Activated CD8-positive, alpha-beta memory T cell treated with anti-CD3 and anti-CD28 coated beads, Interleukin-2, amount 50 U/mL, for 1 hour (primary cell): ENCODE data around the gene ETV3.

Experiments used
- DNase-seq: peaks from one replicate; pipeline ENCODE4 v3.0.0-alpha.2; 2020; ENCODE audit errors: extremely low read depth

The ETV3 gene

DNA sequence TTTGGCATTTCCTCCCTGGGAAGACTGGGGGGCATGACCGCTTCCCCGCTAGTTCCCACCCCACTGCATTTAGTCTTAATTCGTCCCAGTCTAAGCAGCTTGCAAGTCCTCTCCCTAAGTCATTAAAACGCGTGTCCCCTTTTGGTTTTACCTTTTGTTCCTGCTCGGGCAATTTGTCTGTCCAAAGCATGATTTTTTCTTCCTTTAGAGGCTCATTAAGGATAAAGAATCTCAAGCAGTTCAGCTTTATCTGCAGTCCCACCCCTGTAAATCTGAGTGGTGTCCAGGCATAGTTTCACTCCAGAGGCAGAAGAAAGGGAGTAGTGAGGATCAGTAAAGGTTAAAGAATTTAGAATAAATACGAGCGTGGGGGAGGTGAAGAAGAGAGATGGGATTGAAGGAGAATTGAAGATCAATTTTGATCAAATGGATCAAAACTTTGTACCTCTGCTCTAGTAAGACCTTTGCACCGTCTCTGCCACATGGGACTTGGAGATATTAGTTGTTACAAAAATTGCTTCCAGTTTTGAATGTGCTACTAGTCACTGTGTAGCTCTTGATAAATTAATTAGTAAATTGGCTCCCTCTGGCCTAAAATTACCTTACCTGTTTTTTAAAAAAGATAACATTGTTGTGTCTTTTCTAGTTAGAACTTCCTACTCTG lies 989 bp upstream of the ETV3 start:
- DNase-seq: peak; percentile 33

DNA sequence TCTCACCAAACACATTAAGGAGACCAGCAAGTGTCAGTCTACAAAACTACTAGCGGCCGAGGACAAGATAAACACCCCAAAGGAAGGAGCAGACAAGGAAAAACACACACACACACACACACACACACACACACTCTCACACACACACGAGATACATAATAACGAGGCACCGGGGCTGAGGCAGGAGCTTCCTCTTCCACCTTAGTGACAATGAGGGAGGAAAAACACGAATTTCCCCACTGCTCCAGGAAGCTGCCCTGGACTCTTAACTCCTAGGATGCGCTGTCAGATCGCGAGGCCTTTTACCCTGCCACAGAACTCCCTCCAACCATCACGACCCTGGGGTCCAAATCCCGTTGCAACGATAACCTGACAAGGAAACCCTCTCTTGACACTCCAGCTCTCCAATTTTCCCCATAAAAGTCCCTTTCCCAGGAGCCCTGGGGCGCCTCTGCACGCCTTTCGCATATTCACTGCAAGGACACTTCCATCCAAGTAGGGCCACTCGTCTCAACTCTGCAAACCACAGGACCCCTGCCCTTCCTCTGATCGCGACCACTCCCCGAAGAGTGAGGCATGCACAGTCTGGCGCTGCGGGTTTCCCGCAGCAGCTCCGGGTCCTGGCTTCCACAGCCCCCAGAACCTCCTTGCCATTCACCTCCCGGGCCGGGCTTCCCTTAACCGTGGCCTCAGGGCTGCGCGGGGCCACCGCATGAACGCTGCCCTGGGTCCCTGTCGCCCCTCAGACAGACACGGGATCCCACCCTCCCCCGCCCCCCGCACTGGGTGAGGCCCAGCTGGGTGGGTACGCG lies 581 bp downstream of the ETV3 start:
- no peak for DNase-seq

- DNase-seq: no peak
Observed at GRCh38 chr1:157137046-157137407, 1.2 kb downstream of the ETV3 start.

DNA sequence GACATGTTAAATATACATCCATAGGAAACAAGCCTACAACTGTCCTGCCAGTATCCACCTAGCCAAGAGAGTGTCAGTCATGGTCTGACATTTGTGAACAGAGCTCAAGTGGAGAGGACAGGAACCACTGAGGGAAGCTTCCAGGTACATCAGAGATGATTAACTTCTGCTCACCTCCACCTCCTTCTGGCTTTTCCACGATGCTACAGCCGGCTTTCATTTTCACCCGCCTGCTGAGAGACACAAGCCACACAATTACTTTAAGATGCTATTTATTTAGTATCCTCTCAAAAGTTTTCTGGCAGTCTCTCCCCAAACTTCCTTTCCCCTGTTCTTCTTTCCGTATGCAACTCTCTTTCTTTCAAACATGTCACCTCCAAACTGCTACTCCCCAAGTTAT lies 2.1 kb downstream of the ETV3 start:
- DNase-seq: no peak

GRCh38 chr1:157135646-157136045 lies 2.5 kb downstream of the ETV3 start:
- DNase-seq: no peak

DNA sequence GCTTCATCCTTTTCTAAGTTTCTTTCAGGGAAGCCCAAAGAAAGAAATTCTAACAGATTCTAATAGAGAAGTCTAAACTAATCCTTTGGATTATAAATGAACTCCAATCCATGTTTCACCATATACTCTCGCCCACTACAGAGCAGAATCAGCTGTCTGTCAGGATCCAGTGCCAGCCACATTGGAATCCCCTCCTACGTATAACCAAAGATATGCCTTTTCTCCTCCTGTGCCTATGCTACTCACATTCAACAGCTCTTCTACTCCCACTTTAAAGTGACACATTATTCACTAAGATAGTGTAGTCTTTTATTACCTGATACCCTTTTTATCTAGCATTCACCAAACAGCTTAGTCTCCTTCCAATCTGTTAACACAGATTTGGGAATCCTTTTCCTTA lies 3.1 kb downstream of the ETV3 start:
- DNase-seq: no peak

- DNase-seq: no peak
Observed at GRCh38 chr1:157134442-157134841, 3.8 kb downstream of the ETV3 start.

DNA sequence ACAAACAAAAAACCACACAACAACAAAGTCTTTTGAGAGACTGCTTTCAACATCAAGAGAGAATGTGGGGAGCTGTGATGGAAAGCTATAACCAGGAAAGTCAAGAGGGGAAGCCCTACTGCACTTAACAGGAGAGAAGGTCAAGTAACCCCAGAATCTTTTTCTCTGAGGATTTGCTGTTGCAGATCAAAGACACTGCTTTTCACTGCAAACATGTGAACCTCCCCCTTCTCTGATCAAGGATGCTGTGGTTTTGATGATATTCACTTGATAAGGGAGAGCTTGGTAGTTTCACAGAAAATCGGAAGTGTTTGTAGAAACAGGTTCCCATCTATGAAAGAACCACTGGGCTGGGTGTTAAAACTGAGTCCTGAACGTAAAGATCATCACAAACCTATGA lies 4.8 kb downstream of the ETV3 start:
- DNase-seq: no peak

GRCh38 chr1:157132616-157133167 lies 5.5 kb downstream of the ETV3 start:
- no peak for DNase-seq

- DNase-seq: no peak
Observed at GRCh38 chr1:157132111-157132510, 6.1 kb downstream of the ETV3 start.

GRCh38 chr1:157131281-157131680 lies 6.9 kb downstream of the ETV3 start:
- no peak for DNase-seq

GRCh38 chr1:157124855-157125254 lies 13.3 kb downstream of the ETV3 start:
- no peak for DNase-seq

GRCh38 chr1:157119448-157119847 lies 18.7 kb downstream of the ETV3 start:
- no peak for DNase-seq

DNA sequence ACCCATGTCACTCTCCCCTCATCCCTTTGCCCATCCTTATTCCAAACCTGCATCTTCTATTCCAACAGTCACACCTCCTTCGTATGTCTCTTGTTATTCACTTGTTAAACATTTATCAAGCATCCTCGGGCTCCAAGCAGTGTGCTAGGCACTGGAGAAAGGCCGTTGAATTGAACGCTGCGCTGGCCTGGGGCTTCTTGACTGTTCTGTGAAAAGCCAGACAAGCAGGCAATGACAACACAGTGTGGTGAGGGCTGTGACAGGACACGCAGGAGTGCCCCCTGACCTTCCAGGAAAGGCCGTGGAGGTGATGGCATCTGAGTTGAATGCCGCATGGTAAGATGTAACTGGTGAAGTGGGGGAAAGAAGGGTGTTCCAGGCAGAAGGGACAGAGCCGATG lies 19.2 kb downstream of the ETV3 start:
- no peak for DNase-seq

DNA sequence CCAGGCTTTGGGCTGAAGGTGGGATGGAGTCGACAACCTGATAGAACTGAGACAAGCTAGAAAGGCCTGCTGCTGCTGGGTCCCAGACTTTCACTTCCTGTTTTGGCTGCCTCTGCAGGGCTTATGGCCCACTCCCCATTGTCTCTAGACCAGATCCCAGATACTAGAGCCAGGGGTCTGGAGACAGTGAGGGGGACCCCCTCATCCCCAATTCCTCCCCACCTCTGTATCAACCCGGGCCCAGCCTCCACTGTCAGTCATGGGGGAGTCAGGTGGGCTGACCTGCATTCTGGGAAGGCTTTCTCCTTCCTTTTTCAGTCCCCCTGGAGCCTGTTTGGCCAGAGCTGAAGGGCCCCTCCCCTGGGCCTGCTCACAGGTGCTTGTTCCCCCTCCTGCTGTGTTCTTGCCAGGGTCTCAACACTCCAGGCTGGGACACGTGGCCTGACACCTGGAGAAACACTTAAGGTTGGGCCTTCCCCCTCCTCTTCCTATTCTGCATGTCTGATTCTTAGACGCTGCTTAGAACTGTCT lies 20.6 kb downstream of the ETV3 start:
- DNase-seq: no peak

DNA sequence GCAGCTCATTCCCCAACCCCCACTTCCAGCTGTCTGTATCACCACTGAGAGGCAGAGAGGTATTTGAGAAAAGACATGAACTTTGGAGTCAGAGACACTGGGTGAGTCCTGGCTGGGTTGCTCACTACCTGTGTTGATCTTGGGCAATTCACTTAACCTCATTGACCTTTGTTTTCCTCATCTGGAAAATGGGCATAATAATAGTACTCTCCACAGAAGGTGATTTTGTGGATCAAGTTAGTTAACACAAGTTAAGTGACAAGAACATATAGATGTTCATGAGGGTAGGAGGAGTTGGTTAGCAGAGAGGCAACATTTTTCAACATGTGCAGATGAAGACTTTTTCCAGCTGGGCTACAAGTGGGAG lies 21.5 kb downstream of the ETV3 start:
- no peak for DNase-seq

DNA sequence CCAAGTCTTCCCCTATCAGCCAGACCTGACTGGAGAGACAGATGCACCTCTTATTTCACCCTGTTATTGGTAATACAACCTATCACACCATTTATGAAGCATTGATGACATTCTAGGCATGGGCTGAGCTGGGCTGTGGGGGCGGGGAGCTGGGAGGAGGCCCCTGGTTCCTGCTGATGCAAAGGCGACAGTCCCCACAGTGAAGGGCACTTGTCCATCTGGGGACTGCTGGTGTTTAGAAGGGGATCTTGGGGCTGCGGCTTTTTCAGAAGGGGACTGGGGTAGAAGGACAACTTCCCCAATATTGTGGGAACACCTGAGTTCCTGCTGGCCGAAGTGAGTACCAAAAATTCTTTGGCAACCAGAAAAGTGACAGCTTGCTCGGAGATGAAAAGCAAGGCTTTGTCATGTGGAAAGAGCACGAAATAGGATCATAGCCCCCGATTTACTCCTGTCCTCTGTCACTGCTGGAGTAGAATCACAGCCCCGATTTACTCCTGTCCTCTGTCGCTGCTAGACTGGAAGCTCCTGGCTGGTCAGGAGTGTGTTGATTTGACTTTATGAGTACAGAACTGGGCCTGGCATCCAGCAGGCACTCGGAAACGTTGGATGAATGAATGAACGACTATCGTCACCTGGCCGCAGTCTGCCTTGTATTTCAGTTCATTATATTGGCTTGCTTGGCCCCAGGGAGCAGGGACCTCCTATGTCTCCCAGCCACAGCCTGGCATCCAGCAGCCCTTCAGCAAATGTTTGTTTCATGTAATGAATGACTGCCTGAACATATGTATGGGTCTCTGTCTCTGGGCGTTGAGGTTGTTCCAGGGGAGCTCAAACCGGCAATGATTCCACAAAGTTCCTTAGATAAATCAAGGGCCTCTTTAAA lies 22.1 kb downstream of the ETV3 start:
- no peak for DNase-seq

GRCh38 chr1:157115429-157115838 lies 22.8 kb downstream of the ETV3 start:
- no peak for DNase-seq

DNA sequence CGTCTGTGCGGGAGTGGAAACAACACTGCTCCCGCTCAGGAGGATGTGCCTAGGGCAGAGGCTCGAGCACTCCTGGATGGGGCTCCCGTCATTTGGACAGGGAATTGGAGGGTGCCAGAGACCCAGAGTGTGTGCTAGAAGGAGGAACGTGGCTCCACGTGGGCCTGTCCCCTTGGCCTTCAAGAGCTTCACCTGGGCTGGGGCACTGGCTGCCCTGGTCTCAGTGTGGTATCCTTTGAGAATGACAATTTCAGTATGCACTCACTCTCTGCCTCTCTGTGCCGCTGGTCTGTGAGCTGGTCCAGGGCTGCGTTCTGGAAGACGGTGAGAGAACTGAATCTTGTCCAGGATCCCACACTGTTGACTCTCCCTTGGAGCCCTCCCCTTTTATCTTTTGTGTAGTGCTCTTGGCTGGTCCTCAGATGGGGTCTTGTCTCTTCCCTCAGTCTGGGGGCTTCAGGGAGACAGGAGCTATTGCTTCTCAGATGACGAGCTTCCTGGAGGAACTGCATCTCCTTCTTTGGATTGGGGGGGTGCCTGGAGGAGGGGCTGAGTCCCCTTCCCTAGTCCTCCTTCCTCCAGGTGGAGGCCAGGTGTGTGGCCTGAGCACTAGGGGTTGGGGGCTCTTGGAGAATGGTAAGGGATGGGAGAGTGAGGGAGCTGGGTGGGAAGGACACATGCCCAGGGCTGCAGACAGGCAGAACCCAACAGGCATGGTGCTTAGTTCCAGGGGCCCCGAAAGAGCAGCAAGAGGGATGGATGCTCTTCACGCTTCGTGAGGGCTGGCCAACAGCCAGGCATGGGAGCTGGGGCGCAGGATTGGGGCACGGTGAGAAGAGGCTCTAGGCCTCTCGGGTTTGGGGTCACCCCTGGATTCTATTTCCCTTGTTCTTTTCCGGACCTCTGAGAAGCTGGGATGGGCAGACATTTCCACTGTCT lies 23.7 kb downstream of the ETV3 start:
- no peak for DNase-seq

GRCh38 chr1:157113631-157114030 lies 24.6 kb downstream of the ETV3 start:
- no peak for DNase-seq

DNA sequence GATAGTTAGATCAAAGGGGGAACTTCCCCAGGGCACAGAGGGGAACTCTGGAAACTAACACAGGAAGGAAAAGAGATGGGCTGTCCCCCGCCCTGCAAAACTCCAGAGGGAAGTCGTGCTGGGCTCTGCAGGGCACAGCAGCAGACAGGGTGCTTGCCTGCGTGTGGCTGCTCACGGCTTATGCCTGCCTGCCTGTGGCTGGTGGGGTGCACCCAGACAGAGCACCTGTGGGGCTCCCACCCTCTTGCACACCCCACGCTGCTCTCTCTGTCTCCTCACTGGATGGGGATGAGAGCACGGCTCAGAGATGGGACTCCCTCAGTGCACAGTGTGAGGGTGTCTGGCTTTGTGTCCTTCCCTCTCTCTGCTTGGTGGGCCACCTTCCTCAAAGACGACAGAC lies 25.1 kb downstream of the ETV3 start:
- DNase-seq: no peak
